Ectodermal cell (in vitro differentiated cells): Measurements from ENCODE around the gene CAND2.

Experiments used
- H3K27ac ChIP-seq: 2 replicates; pipeline ENCODE4 v1.7.0; 2013; ENCODE audit warnings: mild to moderate bottlenecking, low read depth, low read length; ENCODE audit not compliant: insufficient read depth, poor library complexity, severe bottlenecking
- H3K27me3 ChIP-seq: 2 replicates; pipeline ENCODE4 v1.7.0; 2013; ENCODE audit warnings: mild to moderate bottlenecking, low read length; ENCODE audit not compliant: insufficient read depth, control insufficient read depth, poor library complexity, severe bottlenecking
- H3K36me3 ChIP-seq: one replicate; pipeline ENCODE4 v1.7.0; 2013; ENCODE audit warnings: low read length; ENCODE audit not compliant: control insufficient read depth, insufficient read depth
- H3K4me1 ChIP-seq: one replicate; pipeline ENCODE4 v1.7.0; 2013; ENCODE audit warnings: low read length; ENCODE audit not compliant: control insufficient read depth, insufficient read depth
- H3K4me3 ChIP-seq: 2 replicates; pipeline ENCODE4 v1.7.0; 2013; ENCODE audit warnings: low read depth, low read length, control low read depth; ENCODE audit not compliant: insufficient read depth
- H3K9me3 ChIP-seq: 2 replicates; pipeline ENCODE4 v1.7.0; 2013; ENCODE audit warnings: mild to moderate bottlenecking, low read length, moderate library complexity; ENCODE audit not compliant: control insufficient read depth
- WGBS, 2 experiments: methylation state at CpG; one replicate each; pipeline ENCODE4 v1.1.7; 2013; ENCODE audit warnings: missing lambda C conversion rate in 2 of 2; 5-methylcytosine and 5-hydroxymethylcytosine counted together

The CAND2 gene

GRCh38 chr3:12803371-12803770 is 6.9 kb downstream of the CAND2 start:
- Histone ChIP-seq H3K36me3 (no peaks in the 10 kb centered on the region), H3K27ac (no peak overlapping the region)
- 94 to 98% methylated on average over 12 of the region's 12 CpGs for WGBS, 2 experiments

GRCh38 chr3:12807066-12807465 is 10.6 kb downstream of the CAND2 start:
- H3K4me3 ChIP-seq, result no peak overlapping the region
- H3K4me1 ChIP-seq, result peaks cover 4% of the 10 kb centered on the region
- H3K9me3 ChIP-seq, result no peaks in the 10 kb centered on the region
- no peak overlapping the region for H3K27ac ChIP-seq
- H3K36me3 ChIP-seq, result no peaks in the 10 kb centered on the region
- H3K27me3 ChIP-seq, result no peaks in the 10 kb centered on the region
- WGBS, 2 experiments, result 93 to 95% methylated on average over 9 of the region's 9 CpGs

More at GRCh38 chr3:12803371-12803770, 6.9 kb downstream of the CAND2 start:
- Histone ChIP-seq H3K4me1 (no peaks in the 10 kb centered on the region), H3K9me3 (no peaks in the 10 kb centered on the region), H3K4me3 (no peak overlapping the region), H3K27me3 (no peaks in the 10 kb centered on the region)

GRCh38 chr3:12807601-12808359 is 11.3 kb downstream of the CAND2 start:
- Histone ChIP-seq H3K27me3 (no peaks in the 10 kb centered on the region), H3K36me3 (no peaks in the 10 kb centered on the region), H3K9me3 (no peaks in the 10 kb centered on the region), H3K4me3 (no peak overlapping the region), H3K27ac (no peak overlapping the region), H3K4me1 (peaks cover 4% of the 10 kb centered on the region)
- WGBS, 2 experiments, result 89 to 92% methylated on average over 7 of the region's 7 CpGs

DNA sequence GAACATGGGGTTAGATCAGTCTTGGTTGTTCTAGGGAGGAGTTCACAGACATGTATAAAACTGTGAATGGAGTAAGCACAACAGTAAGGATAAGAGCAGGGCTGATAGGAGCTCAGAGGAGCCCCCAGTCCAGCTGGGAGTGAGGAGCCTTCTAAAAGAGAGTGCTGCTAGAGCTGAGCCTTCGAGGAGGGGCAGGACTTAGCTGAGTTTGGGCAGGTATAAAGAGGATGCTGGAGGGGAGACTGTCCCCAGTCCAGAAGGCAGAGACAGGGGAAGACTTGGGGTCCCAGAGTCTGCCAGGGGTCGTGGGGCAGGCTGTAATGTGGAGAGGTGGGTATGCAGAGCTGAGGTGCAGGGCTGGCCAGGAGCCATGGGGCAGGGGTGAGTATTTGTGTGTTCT is 12.1 kb downstream of the CAND2 start:
- H3K9me3 ChIP-seq, result no peaks in the 10 kb centered on the region
- no peaks in the 10 kb centered on the region for H3K36me3 ChIP-seq
- WGBS, 2 experiments, result 83 to 86% methylated on average over 2 of the region's 2 CpGs
- H3K27me3 ChIP-seq, result no peaks in the 10 kb centered on the region
- H3K4me3 ChIP-seq, result no peak overlapping the region
- peaks cover 4% of the 10 kb centered on the region for H3K4me1 ChIP-seq
- no peak overlapping the region for H3K27ac ChIP-seq

DNA sequence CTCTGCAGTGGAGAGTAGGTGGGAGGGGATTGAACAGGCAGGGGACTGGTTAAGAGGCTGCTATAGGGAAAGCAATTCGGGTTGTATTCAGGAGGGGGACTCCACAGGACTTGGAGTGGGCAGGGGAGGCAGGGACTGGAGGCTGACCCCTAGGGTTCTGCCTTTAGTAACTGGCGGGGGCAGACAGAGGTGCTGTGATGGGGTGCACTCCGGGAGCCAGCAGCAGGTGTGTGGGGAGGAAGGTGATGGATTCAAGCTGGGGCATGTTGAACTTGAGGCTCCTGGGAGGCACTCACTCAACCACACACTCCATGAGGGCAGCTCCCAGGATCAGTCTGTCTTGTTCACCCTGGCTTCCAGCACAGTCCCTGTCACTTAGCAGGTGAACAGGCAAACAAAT is 12.5 kb downstream of the CAND2 start:
- Histone ChIP-seq H3K36me3 (no peaks in the 10 kb centered on the region), H3K27ac (no peak overlapping the region), H3K4me3 (no peak overlapping the region), H3K27me3 (no peaks in the 10 kb centered on the region), H3K4me1 (peaks cover 4% of the 10 kb centered on the region), H3K9me3 (no peaks in the 10 kb centered on the region)
- 91 to 94% methylated on average over 3 of the region's 3 CpGs for WGBS, 2 experiments

- Histone ChIP-seq H3K27me3 (no peaks in the 10 kb centered on the region), H3K4me1 (peaks cover 4% of the 10 kb centered on the region), H3K4me3 (peak overlapping the region; percentile 51), H3K27ac (no peak overlapping the region), H3K9me3 (no peaks in the 10 kb centered on the region), H3K36me3 (no peaks in the 10 kb centered on the region)
- 88 to 90% methylated on average over 5 of the region's 5 CpGs for WGBS, 2 experiments
Measured at GRCh38 chr3:12809435-12809834, 13.0 kb downstream of the CAND2 start.

- peak overlapping the region; percentile 51 for H3K4me3 ChIP-seq
- no peaks in the 10 kb centered on the region for H3K27me3 ChIP-seq
- H3K27ac ChIP-seq, result no peak overlapping the region
- no peaks in the 10 kb centered on the region for H3K36me3 ChIP-seq
- peaks cover 4% of the 10 kb centered on the region for H3K4me1 ChIP-seq
- 1% methylated on average over 50 of the region's 50 CpGs for WGBS, 2 experiments
- no peaks in the 10 kb centered on the region for H3K9me3 ChIP-seq
Measured at GRCh38 chr3:12810013-12810780, 13.7 kb downstream of the CAND2 start.

GRCh38 chr3:12810961-12811360 is 14.5 kb downstream of the CAND2 start:
- Histone ChIP-seq H3K27me3 (no peaks in the 10 kb centered on the region), H3K4me3 (no peak overlapping the region), H3K4me1 (peaks cover 4% of the 10 kb centered on the region), H3K27ac (no peak overlapping the region), H3K36me3 (no peaks in the 10 kb centered on the region), H3K9me3 (no peaks in the 10 kb centered on the region)
- 83 to 90% methylated on average over 5 of the region's 5 CpGs for WGBS, 2 experiments

DNA sequence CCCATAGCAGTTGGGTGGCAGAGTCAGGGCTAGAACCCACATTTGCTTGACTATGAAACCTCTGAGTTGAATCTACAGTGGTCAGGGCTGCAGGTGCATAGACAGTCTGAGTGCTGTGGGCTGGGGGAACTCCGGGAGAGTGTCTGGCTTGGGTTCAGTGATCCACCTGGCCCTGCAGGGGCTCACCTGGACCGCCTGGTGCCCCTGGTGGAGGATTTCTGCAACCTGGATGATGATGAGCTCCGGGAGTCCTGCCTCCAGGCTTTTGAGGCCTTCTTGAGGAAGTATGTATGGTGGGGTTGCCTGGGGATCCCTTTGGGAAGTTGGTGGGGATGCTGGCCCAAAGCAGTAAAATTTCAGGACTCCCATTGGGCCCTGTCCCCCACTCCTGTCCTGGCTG is 16.3 kb downstream of the CAND2 start:
- no peak overlapping the region for H3K27ac ChIP-seq
- WGBS, 2 experiments, result 85 to 90% methylated on average over 3 of the region's 3 CpGs
- H3K36me3 ChIP-seq, result no peaks in the 10 kb centered on the region
- H3K27me3 ChIP-seq, result no peaks in the 10 kb centered on the region
- H3K9me3 ChIP-seq, result no peaks in the 10 kb centered on the region
- peaks cover 4% of the 10 kb centered on the region for H3K4me1 ChIP-seq
- H3K4me3 ChIP-seq, result no peak overlapping the region

DNA sequence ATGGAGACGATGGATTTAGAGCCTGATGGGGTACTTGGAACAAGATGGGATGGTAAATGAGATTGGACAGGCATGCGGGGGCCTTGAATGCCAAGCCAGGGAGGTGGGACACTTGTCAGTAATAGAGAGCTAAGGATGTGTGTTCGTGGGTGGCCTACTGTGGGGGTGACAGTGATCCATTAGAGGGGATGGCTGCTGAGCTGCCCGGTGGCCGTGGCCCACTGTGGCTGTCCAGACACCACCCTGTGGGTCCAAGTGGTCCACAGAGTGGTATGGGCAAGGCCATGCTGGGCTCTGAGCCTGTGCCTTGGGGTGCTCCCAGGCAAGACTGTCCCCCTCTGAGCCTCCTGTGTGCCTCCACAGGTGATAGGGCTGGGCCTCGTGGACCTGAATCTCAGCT is 17.5 kb downstream of the CAND2 start:
- Histone ChIP-seq H3K4me1 (peaks cover 4% of the 10 kb centered on the region), H3K27me3 (no peaks in the 10 kb centered on the region), H3K9me3 (no peaks in the 10 kb centered on the region), H3K4me3 (no peak overlapping the region), H3K27ac (no peak overlapping the region), H3K36me3 (no peaks in the 10 kb centered on the region)
- 95% methylated on average over 6 of the region's 6 CpGs for WGBS, 2 experiments
